HG02943 (cell line): ENCODE results near the gene MOSMO.
"Not testable (repeated sequence)": the region's sequence is repeated elsewhere in the genome, so short reads cannot be mapped to it uniquely, and the experiment has no call there.

Experiments used
- ATAC-seq: cut with Tn5 transposase; IDR thresholded peaks from one replicate; pipeline ENCODE4 v1.9.1; 2021; ENCODE audit warnings: mild to moderate bottlenecking, low read depth, moderate library complexity; ENCODE audit not compliant: unreplicated experiment

MOSMO gene

DNA sequence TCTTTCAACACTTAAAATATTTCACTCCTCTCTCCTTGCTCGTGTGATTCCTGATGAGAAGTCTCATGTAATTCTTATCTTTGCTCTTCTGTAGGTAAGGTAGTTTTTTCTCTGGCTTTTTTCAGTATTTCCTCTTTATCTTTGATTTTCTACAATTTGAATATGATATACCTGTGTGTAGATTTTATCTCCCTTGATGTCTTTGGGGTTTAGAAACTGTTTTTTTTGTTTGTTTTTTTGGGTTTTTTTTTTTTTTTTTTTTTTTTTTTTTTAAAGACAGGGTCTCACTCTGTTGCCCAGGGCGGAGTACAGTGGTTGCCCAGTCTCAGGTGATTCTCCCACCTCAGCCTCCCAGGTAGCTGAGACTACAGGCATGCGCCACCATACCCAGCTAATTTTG is 26.6 kb downstream of the MOSMO start:
- no peak for ATAC-seq

DNA sequence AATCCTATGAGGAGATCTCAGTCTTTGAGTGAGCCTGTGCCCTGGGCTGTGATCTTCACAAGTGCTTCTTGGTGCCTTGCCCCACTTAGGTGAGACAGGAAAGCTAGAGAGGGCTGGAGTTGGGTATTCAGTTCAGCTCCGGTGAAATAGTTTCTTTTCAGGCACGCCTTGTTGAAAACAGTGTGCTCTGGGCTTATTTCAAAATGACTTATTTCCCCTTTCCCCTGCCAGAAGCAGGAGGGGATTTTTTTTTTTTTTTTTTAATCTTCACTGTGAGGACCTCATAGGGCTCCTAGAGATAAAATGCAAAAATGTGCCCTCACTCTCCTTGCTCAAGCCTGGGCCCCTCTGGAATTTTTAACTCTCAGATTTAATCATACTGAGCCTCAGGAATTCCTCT is 27.2 kb downstream of the MOSMO start:
- no peak for ATAC-seq

DNA sequence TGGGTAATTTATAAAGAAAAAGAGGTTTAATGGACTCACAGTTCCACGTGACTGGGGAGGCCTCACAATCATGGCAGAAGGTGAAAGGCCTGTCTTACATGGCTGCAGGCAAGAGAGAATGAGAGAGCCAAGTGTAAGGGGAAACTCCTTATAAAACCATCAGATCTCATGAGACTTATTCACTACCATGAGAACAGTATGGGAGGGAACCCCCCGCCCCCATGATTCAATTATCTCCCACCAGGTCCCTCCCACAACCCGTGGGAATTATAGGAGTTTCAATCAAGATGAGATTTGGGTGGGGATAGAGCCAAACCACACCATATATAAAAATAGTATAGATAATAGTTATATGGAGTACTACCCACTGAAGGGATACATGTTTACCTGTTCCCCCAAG is 36.0 kb downstream of the MOSMO start:
- ATAC-seq: not testable (repeated sequence)

DNA sequence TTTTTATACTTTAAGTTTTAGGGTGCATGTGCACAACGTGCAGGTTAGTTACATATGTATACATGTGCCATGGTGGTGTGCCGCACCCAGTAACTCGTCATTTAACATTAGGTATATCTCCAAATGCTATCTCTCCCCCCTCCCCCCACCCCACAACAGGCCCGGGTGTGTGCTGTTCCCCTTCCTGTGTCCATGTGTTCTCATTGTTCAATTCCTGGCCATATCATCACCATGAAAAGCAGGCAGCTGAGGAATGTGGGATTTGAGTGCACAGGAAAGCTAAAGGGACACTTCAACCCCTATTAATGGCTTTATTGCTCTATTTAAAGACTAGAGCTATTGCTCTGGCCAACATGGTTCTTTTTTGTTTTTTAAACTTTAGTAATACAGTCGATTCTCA is 38.0 kb downstream of the MOSMO start:
- ATAC-seq: not testable (repeated sequence)

DNA sequence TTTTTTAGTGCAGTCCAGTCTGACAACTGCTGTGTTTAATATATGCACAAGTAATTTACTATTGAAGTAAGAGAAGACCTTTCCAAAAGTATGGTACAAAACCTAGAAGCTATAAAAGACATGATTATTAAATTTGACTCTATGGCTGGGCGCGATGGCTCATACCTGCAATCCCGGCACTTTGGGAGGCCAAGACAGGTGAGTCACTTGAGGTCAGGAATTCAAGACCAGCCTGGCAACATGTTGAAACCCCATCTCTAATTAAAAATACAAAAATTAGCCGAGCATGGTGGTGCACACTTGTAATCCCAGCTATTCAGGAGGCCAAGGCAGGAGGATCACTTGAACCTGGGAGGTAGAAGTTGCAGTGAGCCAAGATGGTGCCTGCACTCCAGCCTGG is 43.1 kb downstream of the MOSMO start:
- no peak for ATAC-seq

DNA sequence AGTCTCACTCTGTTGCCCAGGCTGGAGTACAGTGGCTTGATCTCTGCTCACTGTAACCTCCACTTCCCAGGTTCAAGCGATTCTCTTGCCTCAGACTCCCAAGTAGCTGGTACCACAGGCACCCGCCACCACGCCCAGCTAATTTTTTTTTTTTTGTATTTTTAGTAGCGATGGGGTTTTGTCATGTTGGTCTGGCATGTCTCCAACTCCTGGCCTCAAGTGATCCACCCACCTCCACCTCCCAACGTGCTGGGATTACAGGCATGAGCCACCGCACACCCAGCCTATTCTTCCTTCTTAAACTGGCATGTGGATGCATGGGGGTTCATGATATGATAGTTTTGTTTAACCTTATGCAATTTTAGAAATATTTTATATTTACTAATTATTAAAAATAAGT is 45.1 kb downstream of the MOSMO start:
- no peak for ATAC-seq

DNA sequence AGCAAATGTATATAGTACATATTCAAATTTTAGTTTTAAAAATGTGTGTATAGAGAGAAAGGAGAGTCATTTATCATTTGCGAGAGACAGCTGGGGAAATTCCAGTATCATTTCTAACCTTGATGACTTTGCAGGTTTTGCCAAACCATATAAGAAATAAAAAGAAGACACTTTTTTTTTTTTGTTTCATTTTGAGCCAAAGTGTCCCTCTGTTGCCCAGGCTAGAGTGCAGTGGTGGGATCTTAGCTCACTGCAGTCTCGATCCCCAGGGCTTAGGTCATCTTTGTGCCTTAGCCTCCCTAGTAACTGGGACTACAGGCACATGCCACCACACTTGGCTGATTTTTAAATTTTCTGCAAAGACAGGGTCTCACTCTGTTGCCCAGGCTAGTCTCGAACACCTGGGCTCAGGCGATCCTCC is 46.0 kb downstream of the MOSMO start:
- no peak for ATAC-seq

DNA sequence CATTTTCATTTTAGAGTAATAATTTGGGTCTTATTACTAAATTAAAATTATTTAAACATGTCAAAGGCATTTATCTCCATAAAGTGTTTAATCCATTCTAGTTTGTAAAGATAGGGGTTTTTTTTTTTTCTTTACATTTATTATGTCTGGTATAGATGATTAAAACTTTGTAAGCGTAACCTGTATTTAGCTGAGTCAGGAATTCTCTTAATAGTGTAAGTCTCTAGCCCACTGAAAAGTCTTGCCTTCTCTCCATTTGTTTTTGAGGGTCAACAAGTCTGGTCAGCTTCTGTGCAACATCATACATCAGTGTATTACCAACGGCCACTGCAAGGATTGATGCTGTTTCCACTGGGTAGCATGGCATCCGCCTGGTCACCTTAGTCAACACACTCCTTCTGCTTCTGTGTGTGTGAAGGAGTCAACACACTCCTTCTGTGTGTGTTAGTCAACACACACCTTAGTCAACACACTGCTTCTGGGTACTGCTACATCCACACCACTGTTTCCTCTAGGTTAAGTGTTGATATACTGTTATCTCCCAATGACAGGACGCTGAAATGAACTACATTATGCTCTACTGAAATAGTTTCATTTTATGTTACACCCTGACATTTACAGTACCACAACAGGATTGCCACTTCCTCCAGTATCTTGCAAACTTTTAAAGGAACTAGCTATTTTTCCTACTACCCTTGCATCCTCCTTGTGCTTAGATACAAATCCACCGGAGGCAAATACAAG is 47.1 kb downstream of the MOSMO start:
- no peak for ATAC-seq

DNA sequence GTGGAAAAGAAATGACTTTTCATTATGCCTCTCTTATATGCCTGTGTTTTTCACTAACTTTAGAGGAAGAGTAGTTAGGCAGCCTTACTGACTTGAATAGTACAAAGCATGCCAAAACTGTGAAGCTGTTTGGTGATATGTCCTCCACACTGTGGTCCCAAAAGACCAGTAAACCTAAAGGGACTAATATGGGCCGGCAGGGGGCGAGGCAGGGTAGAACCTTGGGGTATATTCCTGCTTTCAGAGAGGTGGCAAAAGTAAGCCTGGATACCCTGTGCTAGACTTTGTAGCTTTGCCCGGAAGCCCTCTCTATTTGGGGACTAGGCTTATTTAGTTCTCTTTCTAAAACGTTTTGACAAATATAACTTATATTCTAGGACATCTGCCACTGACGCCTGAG is 48.0 kb downstream of the MOSMO start:
- ATAC-seq: no peak

DNA sequence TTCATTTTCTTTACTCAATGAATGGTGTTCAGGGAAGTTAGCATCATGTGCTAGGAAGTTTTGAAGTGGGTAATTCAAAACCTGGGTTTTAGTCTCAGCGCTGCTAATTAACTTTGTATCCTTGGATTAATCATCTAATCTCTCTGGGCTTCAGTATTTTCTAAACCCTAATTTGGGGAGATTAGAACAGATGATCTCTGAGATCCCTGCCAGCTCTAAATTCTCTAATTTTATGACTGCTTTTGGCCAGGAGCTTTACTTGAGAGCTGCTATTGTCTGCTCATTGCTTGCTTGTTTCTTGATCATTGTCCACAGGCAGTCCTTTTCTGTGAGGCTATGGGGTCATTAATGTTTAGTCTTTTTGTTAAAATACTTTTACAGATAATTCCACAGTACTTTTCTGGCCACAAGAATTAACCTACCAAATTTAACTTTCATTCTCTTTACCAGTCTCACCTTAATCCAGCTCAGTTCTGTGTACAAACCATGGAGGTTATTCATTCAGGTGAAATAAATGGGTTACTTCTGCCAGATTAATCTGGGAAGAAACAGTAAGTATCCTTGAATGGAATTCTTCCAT is 56.1 kb downstream of the MOSMO start:
- ATAC-seq: no peak

DNA sequence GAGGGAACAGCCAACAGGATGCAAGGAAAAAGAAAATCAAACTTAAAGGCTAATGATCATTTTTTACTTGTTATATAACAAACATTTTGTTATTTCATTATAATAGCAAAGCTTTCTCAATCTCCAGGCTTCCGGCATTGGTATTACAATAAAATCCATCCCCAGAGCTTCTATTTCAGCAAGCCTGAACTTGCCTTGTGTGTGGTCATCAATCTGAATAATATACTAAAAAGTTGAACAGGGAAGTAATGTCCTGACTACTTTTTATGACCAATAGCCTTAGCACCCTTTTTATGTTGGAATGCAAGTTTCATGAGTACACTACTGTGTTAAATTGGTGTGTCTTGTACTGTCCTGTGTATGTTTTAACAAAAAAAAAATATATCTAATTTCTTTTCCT is 57.3 kb downstream of the MOSMO start:
- ATAC-seq: no peak

DNA sequence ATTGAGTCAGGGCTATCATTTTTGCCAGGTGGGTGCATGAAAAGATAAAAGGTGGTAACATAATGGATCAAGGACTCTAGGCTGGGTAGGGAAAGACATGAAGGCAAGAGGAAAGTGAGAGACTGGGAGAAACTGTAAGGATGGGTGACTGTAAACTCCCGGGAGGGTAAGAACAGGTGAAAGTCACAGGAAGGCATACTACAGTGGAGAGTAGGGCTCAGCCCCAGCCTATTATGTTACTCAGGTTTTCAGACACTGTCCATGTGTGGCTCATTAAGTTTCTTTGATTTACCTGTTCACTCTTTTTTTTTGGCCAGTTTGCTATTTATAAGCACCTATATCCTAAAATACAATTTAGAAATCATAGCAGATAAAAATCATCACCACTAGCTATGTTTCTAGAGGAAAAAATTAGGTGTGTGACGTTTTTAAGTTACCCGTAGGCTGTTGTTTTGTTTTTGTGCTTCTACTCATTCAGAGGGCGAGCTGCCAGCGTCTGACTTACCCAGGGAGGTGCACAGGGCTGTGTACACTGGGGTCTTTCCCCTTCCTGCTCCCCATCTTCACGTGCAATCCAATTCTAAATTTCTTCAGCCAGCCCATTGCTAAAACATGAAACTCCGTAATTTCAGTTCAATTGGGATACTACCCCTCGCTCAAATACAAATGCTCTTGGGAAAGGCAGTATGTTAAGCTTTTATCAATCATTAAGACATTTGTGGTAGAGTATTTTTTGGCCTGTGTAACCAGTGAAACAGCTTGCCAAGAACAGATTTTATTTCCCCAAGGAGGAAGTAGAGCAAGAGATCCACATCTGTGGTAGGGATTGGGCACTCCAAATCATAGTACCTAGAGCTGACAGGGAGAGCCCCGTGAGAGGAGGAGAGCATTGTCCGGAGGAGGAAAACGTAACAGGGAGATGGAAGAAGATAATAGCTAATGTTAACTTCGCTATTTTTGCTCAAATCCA is 62.7 kb downstream of the MOSMO start:
- ATAC-seq: no peak

DNA sequence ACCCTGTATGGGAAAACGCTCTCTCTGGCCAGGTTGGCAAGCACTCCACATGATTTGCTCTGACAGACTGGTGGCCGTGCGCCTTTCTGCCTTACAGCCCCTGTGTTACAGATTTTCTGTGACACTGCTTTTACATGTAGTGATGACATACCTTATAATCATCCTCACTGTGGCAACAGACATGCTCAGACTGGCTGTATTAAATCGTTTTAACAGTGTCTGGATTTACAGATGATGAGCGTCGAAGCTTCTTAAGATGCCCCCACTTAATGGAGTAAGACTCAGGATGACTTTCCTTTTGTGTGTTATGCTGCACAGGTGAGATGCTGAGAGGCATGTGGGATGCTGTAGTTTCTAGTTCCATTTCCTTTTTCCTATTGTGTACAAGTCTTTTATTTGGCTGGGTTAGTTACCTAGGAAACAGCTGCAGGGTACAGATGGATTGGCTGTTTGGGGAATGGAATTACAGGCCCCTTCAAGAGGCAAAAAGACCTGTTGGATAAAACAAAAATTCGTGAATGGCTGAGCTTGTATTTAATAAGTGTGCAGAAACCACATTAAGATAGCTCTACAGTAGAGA is 63.5 kb downstream of the MOSMO start:
- no peak for ATAC-seq

DNA sequence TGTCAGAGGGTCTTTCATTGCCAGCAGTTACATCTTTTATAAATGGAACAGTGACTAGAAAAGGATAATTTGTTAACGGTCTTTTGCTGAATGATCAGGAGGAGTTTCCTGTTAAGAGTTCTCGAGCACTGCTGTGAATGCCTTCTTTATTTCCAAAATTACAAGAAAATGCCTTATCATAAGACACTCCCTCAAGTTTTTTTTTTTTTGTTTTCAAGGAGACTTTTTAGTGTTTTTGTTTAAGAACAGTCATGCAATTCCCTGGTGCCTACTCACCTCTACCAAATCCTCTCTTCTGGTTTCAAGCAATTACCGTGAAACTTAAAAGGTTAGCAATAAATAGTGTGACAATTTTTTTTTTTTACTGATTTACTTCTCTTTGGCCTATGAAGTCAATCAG is 65.4 kb downstream of the MOSMO start:
- ATAC-seq: no peak

DNA sequence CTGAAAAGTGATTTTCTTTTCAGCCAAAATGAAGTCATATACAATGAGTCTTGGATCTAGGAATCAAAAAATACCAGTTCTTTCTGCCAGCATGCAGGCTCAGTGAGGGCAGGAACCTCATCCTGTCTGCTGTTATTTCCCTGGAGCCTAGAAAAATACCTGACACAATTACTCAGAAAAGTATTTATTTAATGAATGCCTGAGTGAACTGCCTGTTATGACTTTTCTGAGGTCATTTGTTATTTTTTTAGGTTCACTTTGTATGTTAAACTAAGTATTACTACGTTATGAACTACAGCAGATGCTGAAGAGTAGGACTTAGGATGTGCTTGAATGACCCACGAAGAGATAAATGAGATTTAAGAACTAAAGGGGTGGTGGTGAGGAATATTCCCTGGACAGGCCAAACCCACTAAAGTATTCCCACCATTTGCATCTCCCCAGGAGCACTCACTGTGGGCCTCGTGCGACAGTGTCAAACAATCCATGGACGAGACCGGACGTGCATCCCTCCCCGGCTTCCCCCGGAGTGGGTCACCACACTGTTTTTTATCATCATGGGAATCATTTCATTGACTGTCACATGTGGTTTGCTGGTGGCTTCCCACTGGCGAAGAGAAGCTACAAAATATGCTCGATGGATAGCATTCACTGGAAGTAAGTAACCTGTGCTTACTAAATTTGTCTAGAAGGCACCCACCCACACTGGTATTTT is 67.3 kb downstream of the MOSMO start:
- ATAC-seq: no peak

DNA sequence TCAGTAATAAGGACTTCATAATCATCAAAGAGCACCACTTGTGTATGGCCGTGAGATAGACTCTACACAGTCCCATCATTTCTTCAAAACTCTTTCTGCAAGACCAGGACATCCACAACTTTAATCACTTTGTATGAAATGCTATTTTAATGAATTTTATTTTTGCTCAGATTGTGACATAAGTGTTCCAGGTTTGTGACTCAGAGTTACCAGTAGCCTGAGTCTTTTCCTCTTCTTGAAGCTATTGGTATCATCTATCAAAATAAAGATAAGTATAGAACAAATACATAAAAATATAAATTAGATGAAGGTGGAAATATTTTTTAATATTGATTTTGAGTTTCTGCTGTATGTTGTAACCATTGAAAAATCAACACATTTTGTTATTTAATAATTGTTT is 67.9 kb downstream of the MOSMO start:
- ATAC-seq: no peak

DNA sequence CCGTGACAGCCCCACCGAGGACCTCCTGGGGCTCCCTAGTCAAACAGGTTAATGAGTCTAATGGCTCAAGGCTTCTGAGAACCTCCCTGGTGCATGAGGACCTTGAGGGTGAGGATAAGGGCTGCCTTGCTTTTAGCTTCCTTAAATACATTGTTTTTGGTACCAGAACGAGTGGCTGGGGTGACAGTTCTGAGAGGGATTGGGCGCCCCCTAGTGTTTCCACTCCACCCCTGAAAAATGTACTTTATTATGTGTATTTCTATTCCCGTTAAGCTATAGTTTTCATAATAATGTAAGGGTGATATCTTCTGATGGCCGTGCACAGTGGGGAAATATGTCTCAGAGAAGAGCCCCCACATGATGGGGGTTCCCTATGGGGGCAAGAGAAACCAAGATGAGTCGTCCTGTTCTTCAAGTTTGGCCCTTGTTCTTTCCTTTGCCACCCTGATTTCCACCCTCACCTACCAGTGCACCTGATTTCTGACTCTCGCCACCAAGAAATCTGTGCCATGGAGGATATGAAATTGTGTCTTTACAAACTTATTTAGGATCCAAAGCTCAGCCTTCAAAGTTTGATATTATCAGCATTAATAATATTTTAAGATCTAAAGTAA is 69.9 kb downstream of the MOSMO start:
- no peak for ATAC-seq

DNA sequence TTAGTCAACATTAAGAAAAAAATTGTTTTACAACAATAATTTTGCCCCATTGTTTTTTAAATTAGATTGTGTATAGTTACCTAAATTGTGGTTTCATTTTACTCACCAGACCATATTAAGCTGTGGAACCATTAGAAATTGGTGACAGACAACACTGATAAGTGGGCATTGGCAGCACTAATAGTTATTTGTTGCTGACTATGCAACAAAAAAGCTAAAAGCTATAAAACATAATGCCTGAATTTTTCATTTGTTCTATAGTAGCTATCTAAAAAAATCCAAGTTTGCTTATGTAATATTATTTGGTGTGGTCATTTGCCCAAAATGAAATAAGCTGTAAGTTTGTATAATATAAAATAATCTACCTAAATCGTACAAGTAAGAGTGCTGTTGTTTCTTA is 70.7 kb downstream of the MOSMO start:
- ATAC-seq: no peak

DNA sequence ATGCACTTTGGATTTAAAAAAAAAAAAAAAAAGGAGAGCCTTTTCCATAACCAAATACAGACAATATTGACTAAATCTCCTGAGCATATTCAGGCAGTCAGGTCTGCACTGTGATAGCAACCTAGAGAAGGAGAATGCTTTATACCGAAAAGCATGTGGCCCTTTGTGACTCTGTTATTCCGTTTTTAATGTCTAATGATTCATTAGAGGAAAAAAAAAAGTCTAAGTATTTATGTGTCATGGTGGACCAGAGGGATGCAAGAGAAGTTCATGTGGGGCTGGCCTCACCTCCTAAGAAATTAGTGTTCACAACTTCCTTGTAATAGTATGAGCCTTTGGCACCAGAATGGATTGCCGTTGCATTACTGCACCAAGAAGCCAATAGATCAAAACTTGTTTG is 73.1 kb downstream of the MOSMO start:
- no peak for ATAC-seq

DNA sequence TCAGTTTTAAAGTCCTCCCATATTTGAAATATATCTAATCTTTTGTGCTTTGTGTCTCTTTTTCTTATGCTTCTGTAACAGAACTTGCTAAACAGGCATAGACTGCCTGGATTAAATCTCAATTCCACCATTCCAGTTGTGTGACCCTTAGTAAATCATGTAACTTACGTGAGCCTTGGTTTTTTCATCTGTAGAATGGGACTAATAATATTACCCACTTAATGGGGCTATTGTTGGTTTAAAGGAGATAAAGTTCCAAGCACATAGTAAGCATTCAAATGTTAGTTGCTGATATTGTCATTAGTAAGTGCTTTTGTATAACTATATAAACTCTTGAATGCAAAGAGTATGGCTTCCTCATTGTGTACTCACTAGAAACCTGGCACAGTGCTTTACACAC is 78.5 kb downstream of the MOSMO start:
- ATAC-seq: no peak
